ENCODE measurements around the gene CELF2. TPM values are rescaled to one million over a fixed set of nuclear protein-coding genes. Genes with fewer than 3 reads are reported as not detected.

The CELF2 gene
- total RNA-seq, 4 donors from 2014 or later: 27.0 to 44.1 (median 31.3) TPM

- no peak for TF ChIP-seq EP300 (IDR thresholded peaks at IDR 0.05; ENCODE audit: low read depth)
- no peak for TF ChIP-seq CTCF (IDR thresholded peaks at IDR 0.05)
- TF ChIP-seq POLR2A (IDR thresholded peaks at IDR 0.05): no peak
- TF ChIP-seq POLR2AphosphoS5 (IDR thresholded peaks at IDR 0.05): no peak
- Histone ChIP-seq H3K9me3 (no peaks in the 10 kb centered on the region), H3K4me3 (no peak overlapping the region), H3K36me3 (no peaks in the 10 kb centered on the region), H3K27ac (no peak overlapping the region), H3K27me3 (no peaks in the 10 kb centered on the region), H3K4me1 (no peaks in the 10 kb centered on the region)
- in situ Hi-C loops (cut with MboI; ENCODE audit: low pct_ligation_motif_present in 1 of 4, low pct_unique_long_range_greater_than_20kb in 1 of 4, low sequenced_read_pairs in 3 of 4) (no loop called here), intact Hi-C loops (cut with DNase I; ENCODE audit: low total_unique reads) (no loop called here)
- DNase-seq: no peak
- 95% methylated on average over 9 of the region's 9 CpGs; no CpG with 5 or more reads in 1 of the 2 donors for WGBS, 2 donors (ENCODE audit: low coverage in 1 of 2)
Observed at GRCh38 chr10:11087372-11087771, 69.7 kb downstream of the CELF2 start.

- Histone ChIP-seq H3K4me1 (no peaks in the 10 kb centered on the region), H3K9me3 (no peaks in the 10 kb centered on the region), H3K36me3 (no peaks in the 10 kb centered on the region), H3K4me3 (no peak overlapping the region), H3K27ac (no peak overlapping the region), H3K27me3 (no peaks in the 10 kb centered on the region)
- in situ Hi-C loops (cut with MboI; ENCODE audit: low pct_ligation_motif_present in 1 of 4, low pct_unique_long_range_greater_than_20kb in 1 of 4, low sequenced_read_pairs in 3 of 4): no loop called here
- DNase-seq: no peak
- TF ChIP-seq POLR2A (IDR thresholded peaks at IDR 0.05) (no peak), CTCF (IDR thresholded peaks at IDR 0.05) (no peak), POLR2AphosphoS5 (IDR thresholded peaks at IDR 0.05) (no peak), EP300 (IDR thresholded peaks at IDR 0.05; ENCODE audit: low read depth) (no peak)
- 97 to 100% methylated on average over 2 to 6 of the region's 6 CpGs for WGBS, 2 donors (ENCODE audit: low coverage in 1 of 2)
- intact Hi-C loops (cut with DNase I; ENCODE audit: low total_unique reads): no loop called here
Observed at GRCh38 chr10:11088709-11089108, 71.0 kb downstream of the CELF2 start.

GRCh38 chr10:11089272-11089671 lies 71.6 kb downstream of the CELF2 start:
- intact Hi-C loops (cut with DNase I; ENCODE audit: low total_unique reads) (no loop called here), in situ Hi-C loops (cut with MboI; ENCODE audit: low pct_ligation_motif_present in 1 of 4, low pct_unique_long_range_greater_than_20kb in 1 of 4, low sequenced_read_pairs in 3 of 4) (no loop called here)
- no peaks in the 10 kb centered on the region for H3K9me3 ChIP-seq
- no peak for TF ChIP-seq EP300 (IDR thresholded peaks at IDR 0.05; ENCODE audit: low read depth)
- TF ChIP-seq POLR2AphosphoS5 (IDR thresholded peaks at IDR 0.05): no peak
- TF ChIP-seq POLR2A (IDR thresholded peaks at IDR 0.05): no peak
- TF ChIP-seq CTCF (IDR thresholded peaks at IDR 0.05): no peak
- no peak for DNase-seq
- no peaks in the 10 kb centered on the region for H3K36me3 ChIP-seq
- H3K4me3 ChIP-seq: no peak overlapping the region
- H3K27ac ChIP-seq: no peak overlapping the region
- 93% methylated on average over 5 to 6 of the region's 6 CpGs for WGBS, 2 donors (ENCODE audit: low coverage in 1 of 2)
- H3K4me1 ChIP-seq: no peaks in the 10 kb centered on the region
- no peaks in the 10 kb centered on the region for H3K27me3 ChIP-seq

GRCh38 chr10:11091517-11092102 lies 73.9 kb downstream of the CELF2 start:
- in situ Hi-C loops (cut with MboI; ENCODE audit: low pct_ligation_motif_present in 1 of 4, low pct_unique_long_range_greater_than_20kb in 1 of 4, low sequenced_read_pairs in 3 of 4): no loop called here
- no peak for DNase-seq
- intact Hi-C loops (cut with DNase I; ENCODE audit: low total_unique reads): no loop called here
- Histone ChIP-seq H3K27ac (no peak overlapping the region), H3K4me1 (no peaks in the 10 kb centered on the region), H3K27me3 (no peaks in the 10 kb centered on the region), H3K4me3 (no peak overlapping the region), H3K36me3 (no peaks in the 10 kb centered on the region), H3K9me3 (no peaks in the 10 kb centered on the region)
- 77 to 79% methylated on average over 10 of the region's 10 CpGs for WGBS, 2 donors (ENCODE audit: low coverage in 1 of 2)
- TF ChIP-seq CTCF (IDR thresholded peaks at IDR 0.05) (no peak), POLR2AphosphoS5 (IDR thresholded peaks at IDR 0.05) (no peak), EP300 (IDR thresholded peaks at IDR 0.05; ENCODE audit: low read depth) (no peak), POLR2A (IDR thresholded peaks at IDR 0.05) (no peak)
